NB4 (cell line): ENCODE measurements around the gene SCFD2.

Experiments used
- CTCF ChIP-seq: IDR thresholded peaks from one replicate; pipeline ENCODE4 v1.5.1; 2012; ENCODE audit warnings: low read depth, low read length
- MAX ChIP-seq: IDR thresholded peaks from 2 replicates; pipeline ENCODE4 v1.6.1; 2011; ENCODE audit warnings: low read depth, low read length
- POLR2A ChIP-seq: IDR thresholded peaks from 2 replicates; pipeline ENCODE4 v1.6.1; 2011; ENCODE audit warnings: mild to moderate bottlenecking; ENCODE audit not compliant: insufficient read length; ENCODE audit errors: extremely low read depth

DNA sequence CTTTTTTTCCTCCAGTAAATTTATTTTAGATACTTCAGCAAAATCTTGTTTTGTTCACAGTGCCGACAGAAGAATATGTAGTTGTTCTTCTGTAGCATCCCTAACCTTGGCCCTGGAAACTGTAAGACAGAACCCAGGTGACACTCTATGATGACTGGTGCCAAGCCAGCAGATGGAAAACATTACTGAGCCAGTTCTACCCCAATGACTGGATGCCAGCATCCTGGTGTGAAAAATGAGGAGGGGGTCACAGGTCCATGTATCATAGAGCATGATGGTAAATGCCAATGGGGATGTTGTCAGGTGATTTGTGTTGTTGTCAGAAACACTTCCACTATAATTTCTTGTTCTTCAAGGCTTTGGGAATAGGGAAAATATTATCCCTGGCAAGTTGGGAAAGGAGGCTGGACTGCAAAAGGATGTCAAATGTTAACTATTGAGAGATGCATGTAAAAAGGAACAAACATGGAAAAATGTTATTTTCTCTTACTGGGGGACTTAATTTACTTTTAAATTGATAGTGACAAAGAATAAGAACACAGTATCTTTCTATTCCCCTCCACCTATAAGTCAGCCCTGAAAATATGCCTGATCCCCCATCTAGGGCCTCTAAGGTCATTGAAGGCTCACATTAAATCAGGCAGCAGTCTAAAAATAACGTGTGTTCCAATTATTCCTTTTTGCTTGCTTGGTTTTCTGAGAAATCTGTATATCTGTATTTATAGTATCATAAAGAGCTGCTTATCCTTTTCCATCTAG is 343.9 kb downstream of the SCFD2 start:
- TF ChIP-seq CTCF (no peak), MAX (no peak), POLR2A (no peak)
